H1 (cell line): ENCODE data around the gene CD226. TPM values are rescaled to one million over a fixed set of nuclear protein-coding genes. Genes with fewer than 3 reads are reported as not detected.

Source experiments
- CTCF ChIA-PET: fragments of 300-600 bp; sonication (Branson Sonifier 250); formaldehyde crosslinking; loops from one replicate; lab custom pipeline; 2021; ENCODE audit not compliant: partially characterized antibody; lab: Charles Lee
- POLR2A ChIA-PET: fragments of 300-600 bp; sonication (Branson Sonifier 250); formaldehyde crosslinking; loops from one replicate; lab custom pipeline; 2021; ENCODE audit warnings: inconsistent platforms; ENCODE audit not compliant: partially characterized antibody; lab: Charles Lee
- DNase-seq, 2 experiments: peaks; one replicate each; pipeline versions ENCODE4 v3.0.0 to v3.0.0-alpha.2; 2010 to 2022; ENCODE audit warnings: low spot score in 2 of 2, low read depth in 1 of 2, mixed read lengths in 1 of 2
- FAIRE-seq: peaks from 2 replicates; lab custom pipeline; 2011; peaks lifted over from hg19 to GRCh38; lab: Jason Lieb, UNC
- H2AFZ ChIP-seq: 2 replicates; pipeline ENCODE4 v1.8.1; 2012; ENCODE audit warnings: low read length, inconsistent platforms
- H2AK5ac ChIP-seq: 2 replicates; pipeline ENCODE4 v1.6.1; 2013; ENCODE audit warnings: low read depth, low read length
- H2BK120ac ChIP-seq: replicated peaks from 2 replicates; pipeline ENCODE3; 2013; ENCODE audit warnings: low read depth, low read length, inconsistent platforms
- H2BK12ac ChIP-seq: 2 replicates; pipeline ENCODE4 v1.6.1; 2013; ENCODE audit warnings: low read depth, low read length
- H2BK15ac ChIP-seq: 2 replicates; pipeline ENCODE4 v1.6.1; 2013; ENCODE audit warnings: low read length
- H2BK20ac ChIP-seq: 2 replicates; pipeline ENCODE4 v1.6.1; 2013; ENCODE audit warnings: low read length
- H2BK5ac ChIP-seq: 2 replicates; pipeline ENCODE4 v1.6.1; 2013; ENCODE audit warnings: low read depth, low read length
- H3K14ac ChIP-seq: 2 replicates; pipeline ENCODE4 v1.6.1; 2013; ENCODE audit warnings: inconsistent platforms; ENCODE audit not compliant: insufficient read length
- H3K18ac ChIP-seq: 2 replicates; pipeline ENCODE4 v1.6.1; 2013; ENCODE audit warnings: low read length; ENCODE audit errors: extremely low read depth
- H3K23ac ChIP-seq: 2 replicates; pipeline ENCODE4 v1.6.1; 2013; ENCODE audit warnings: inconsistent platforms; ENCODE audit not compliant: insufficient read length
- H3K23me2 ChIP-seq: 2 replicates; pipeline ENCODE4 v1.6.1; 2013; ENCODE audit warnings: low read depth, low read length
- H3K27ac ChIP-seq: 2 replicates; pipeline ENCODE4 v1.6.1; 2011; ENCODE audit warnings: low read depth, low read length, inconsistent platforms
- H3K27me3 ChIP-seq, 4 experiments: replicated peaks in 1 of 4; 1 replicate in 1 of 4; 2 replicates in 3 of 4; pipeline versions ENCODE4 v1.6.1 to v1.8.1; 2011 to 2013; ENCODE audit warnings: low read length in 3 of 4, mild to moderate bottlenecking in 3 of 4, inconsistent platforms in 2 of 4, mixed read lengths in 2 of 4, moderate library complexity in 1 of 4; ENCODE audit not compliant: control insufficient read depth in 3 of 4, insufficient read depth in 3 of 4; ENCODE audit errors: extremely low read depth in 1 of 4
- H3K36me3 ChIP-seq, 4 experiments: 2 replicates each; pipeline versions ENCODE4 v1.6.1 to v1.8.1; 2011 to 2013; ENCODE audit warnings: mild to moderate bottlenecking in 4 of 4, low read length in 3 of 4, moderate library complexity in 2 of 4, control low read depth in 1 of 4, inconsistent platforms in 1 of 4; ENCODE audit not compliant: insufficient read depth in 4 of 4, control insufficient read depth in 2 of 4
- H3K4ac ChIP-seq: replicated peaks from 2 replicates; pipeline ENCODE3; 2013; ENCODE audit warnings: low read length, low read depth, mixed read lengths, inconsistent platforms; ENCODE audit not compliant: insufficient read length
- H3K4me1 ChIP-seq, 4 experiments: replicated peaks in 1 of 4; 1 replicate in 1 of 4; 2 replicates in 3 of 4; pipeline versions ENCODE4 v1.6.1 to v1.8.1; 2011 to 2013; ENCODE audit warnings: low read length in 3 of 4, inconsistent platforms in 2 of 4, mixed read lengths in 1 of 4; ENCODE audit not compliant: insufficient read depth in 4 of 4, control insufficient read depth in 3 of 4
- H3K4me2 ChIP-seq, 2 experiments: 2 replicates each; pipeline versions ENCODE4 v1.6.1 to v1.8.1; 2011 to 2013; ENCODE audit warnings: low read depth in 2 of 2, low read length in 2 of 2, control low read depth in 1 of 2, inconsistent platforms in 1 of 2, mild to moderate bottlenecking in 1 of 2; ENCODE audit not compliant: insufficient read depth in 1 of 2
- H3K4me3 ChIP-seq, 4 experiments: fragments of 200-600, 300-600 bp in 1 of 4; sonication (generic), shearing (Covaris generic), sonication (Bioruptor Twin) in 1 of 4; 2 replicates each; pipeline versions ENCODE4 v1.5.1 to v1.8.1; 2011 to 2016; ENCODE audit warnings: low read length in 4 of 4, low read depth in 3 of 4, control low read depth in 2 of 4, inconsistent platforms in 2 of 4, mild to moderate bottlenecking in 2 of 4, mixed read lengths in 1 of 4, moderate library complexity in 1 of 4; ENCODE audit not compliant: insufficient read depth in 2 of 4; ENCODE audit errors: extremely low read depth in 1 of 4
- H3K56ac ChIP-seq: replicated peaks from 2 replicates; pipeline ENCODE3; 2013; ENCODE audit warnings: low read depth, mild to moderate bottlenecking, mixed read lengths, low read length, inconsistent platforms; ENCODE audit not compliant: insufficient read length
- H3K79me1 ChIP-seq: 2 replicates; pipeline ENCODE4 v1.6.1; 2013; ENCODE audit warnings: low read depth, low read length, control low read depth
- H3K79me2 ChIP-seq, 2 experiments: 2 replicates each; pipeline versions ENCODE4 v1.6.1 to v1.8.1; 2012 to 2013; ENCODE audit warnings: low read length in 2 of 2, mild to moderate bottlenecking in 2 of 2, inconsistent platforms in 1 of 2; ENCODE audit not compliant: insufficient read depth in 2 of 2, control insufficient read depth in 1 of 2
- H3K9ac ChIP-seq, 4 experiments: replicated peaks in 1 of 4; 1 replicate in 1 of 4; 2 replicates in 3 of 4; pipeline versions ENCODE4 v1.6.1 to v1.8.1; 2011 to 2013; ENCODE audit warnings: low read depth in 3 of 4, low read length in 3 of 4, control low read depth in 2 of 4, mild to moderate bottlenecking in 2 of 4, moderate library complexity in 2 of 4, inconsistent platforms in 1 of 4; ENCODE audit errors: extremely low read depth in 1 of 4
- H3K9me3 ChIP-seq, 2 experiments: 2 replicates each; pipeline versions ENCODE4 v1.6.1 to v1.8.1; 2012 to 2013; ENCODE audit warnings: mild to moderate bottlenecking in 2 of 2, moderate library complexity in 2 of 2, control low read depth in 1 of 2, inconsistent platforms in 1 of 2, low read depth in 1 of 2, low read length in 1 of 2, mixed read lengths in 1 of 2; ENCODE audit not compliant: insufficient read depth in 2 of 2
- H4K20me1 ChIP-seq, 2 experiments: replicated peaks in 1 of 2; 2 replicates each; pipeline versions ENCODE3 to v1.8.1; 2011 to 2013; ENCODE audit warnings: inconsistent platforms in 2 of 2, low read length in 2 of 2, mild to moderate bottlenecking in 1 of 2; ENCODE audit not compliant: insufficient read depth in 2 of 2, control insufficient read depth in 1 of 2
- H4K5ac ChIP-seq: 2 replicates; pipeline ENCODE4 v1.6.1; 2013; ENCODE audit warnings: low read length, low read depth, mixed read lengths, inconsistent platforms; ENCODE audit not compliant: insufficient read length
- H4K8ac ChIP-seq: 2 replicates; pipeline ENCODE4 v1.8.0; 2013; ENCODE audit warnings: mild to moderate bottlenecking, moderate library complexity, low read length, inconsistent platforms; ENCODE audit not compliant: insufficient read depth; ENCODE audit errors: extremely low read depth
- H4K91ac ChIP-seq: replicated peaks from 2 replicates; pipeline ENCODE3; 2013; ENCODE audit warnings: low read length, mixed read lengths, inconsistent platforms; ENCODE audit not compliant: insufficient read length
- BACH1 ChIP-seq: IDR thresholded peaks from 2 replicates; pipeline ENCODE4 v1.6.1; 2012; ENCODE audit warnings: low read length, improper control_type of control experiment
- CTCF ChIP-seq, 3 experiments: IDR thresholded peaks; 1 replicate in 2 of 3; 2 replicates in 1 of 3; pipeline versions ENCODE4 v1.5.1 to v1.6.1; 2011; ENCODE audit warnings: low read length in 3 of 3, mild to moderate bottlenecking in 3 of 3, inconsistent platforms in 2 of 3, low read depth in 1 of 3, moderate library complexity in 1 of 3; ENCODE audit not compliant: insufficient read depth in 1 of 3; ENCODE audit errors: control extremely low read depth in 1 of 3
- RAD21 ChIP-seq, 2 experiments: IDR thresholded peaks in 1 of 2; conservative IDR thresholded peaks in 1 of 2; 2 replicates each; pipeline ENCODE4 v1.6.1; 2011; ENCODE audit warnings: low read depth in 2 of 2, low read length in 2 of 2, improper control_type of control experiment in 1 of 2, inconsistent platforms in 1 of 2, mild to moderate bottlenecking in 1 of 2, moderate library complexity in 1 of 2
- WGBS, 2 experiments: shearing (Covaris generic) in 1 of 2; methylation state at CpG; one replicate each; pipeline versions ENCODE4 v1.1.6 to v1.1.7; 2013 to 2015; ENCODE audit warnings: low lambda C conversion rate in 2 of 2, mixed read lengths in 2 of 2, inconsistent platforms in 1 of 2, low coverage in 1 of 2, missing lambda C conversion rate in 1 of 2; ENCODE audit not compliant: insufficient replicate concordance in 2 of 2, insufficient coverage in 1 of 2, insufficient read length in 1 of 2; ENCODE audit errors: extremely low coverage in 1 of 2, missing lambda C conversion rate in 1 of 2; 5-methylcytosine and 5-hydroxymethylcytosine counted together
- polyA plus RNA-seq, 7 experiments: library from polyadenylated mRNA; depleted of rRNA in 3 of 7; stranded (reverse) in 5 of 7; unstranded in 2 of 7; fragments of >200 nt in 5 of 7; fragments of 200-250 nt in 2 of 7; gene quantifications; 1 replicate in 5 of 7; 2 replicates in 1 of 7; 4 replicates in 1 of 7; pipeline versions ENCODE4 v1.2.1 to v1.2.3, GENCODE V29; 2011 to 2013; ENCODE audit warnings: missing spikeins in 2 of 7, mixed read lengths in 2 of 7
- total RNA-seq: library from RNA; stranded (reverse); fragmentation: NEBNext Ultra II Directional; extraction: Animal tissue kit (Norgen Biotek cat#: 25700); gene quantifications from 2 replicates; pipeline ENCODE4 v1.2.1, GENCODE V29; 2021

The CD226 gene
- total and polyA plus RNA-seq, 2 of the 8 experiments (the other 6 are each of a cell fraction or from before 2014, with no cell fraction given): not detected

- Histone ChIP-seq H4K8ac (no peak overlapping the region), H2BK5ac (no peak overlapping the region), H3K14ac (no peak overlapping the region), H2BK120ac (no peak overlapping the region), H3K18ac (no peak overlapping the region), H2BK12ac (no peak overlapping the region), H2BK20ac (no peak overlapping the region), H2AK5ac (no peak overlapping the region), H3K4ac (no peak overlapping the region), H2BK15ac (no peak overlapping the region), H3K27ac (no peak overlapping the region), H3K23ac (no peak overlapping the region), H3K27me3 (no peaks in the 10 kb centered on the region), H3K36me3 (no peaks in the 10 kb centered on the region; a peak in 1 of 8 replicates), H2AFZ (no peak overlapping the region), H3K79me1 (no peaks in the 10 kb centered on the region), H3K56ac (no peak overlapping the region), H4K91ac (no peak overlapping the region), H3K9ac (no peak overlapping the region), H3K4me2 (no peak overlapping the region), H3K79me2 (no peaks in the 10 kb centered on the region), H4K5ac (no peak overlapping the region), H4K20me1 (no peaks in the 10 kb centered on the region), H3K4me3 (no peak overlapping the region), H3K9me3 (no peaks in the 10 kb centered on the region), H3K23me2 (no peaks in the 10 kb centered on the region), H3K4me1 (peaks cover 0 to 8% (median 0%) of the 10 kb centered on the region in 4 experiments; a peak in 1 of 7 replicates)
- 93% methylated on average over 8 of the region's 8 CpGs; no CpG with 5 or more reads in 1 of the 2 experiments for WGBS, 2 experiments
- FAIRE-seq (no peak), DNase-seq (no peak)
- TF ChIP-seq BACH1 (no peak), CTCF (IDR thresholded peaks at IDR 0.05; ENCODE audit: control extremely low read depth in 1 of 3, insufficient read depth in 1 of 3, low read depth in 1 of 3, low read length in 3 of 3) (peak in 1 of 3 experiments; percentile 34; a peak in 1 of 4 replicates), RAD21 (IDR thresholded peaks at IDR 0.05 in 1 of 2, conservative IDR thresholded peaks at IDR 0.05 in 1 of 2; ENCODE audit: low read depth in 2 of 2, low read length in 2 of 2) (peak; percentile 50 to 58)
- POLR2A ChIA-PET: no interaction called here
- CTCF ChIA-PET: interaction anchor here (0.8 to 1.7 kb wide), 3 partner anchors 9 to 99 kb away, joined by 3 to 6 read pairs (median 4); no protein-coding TSS in a partner anchor
Measured at GRCh38 chr18:69845593-69846506, 101.8 kb downstream of the CD226 start.
